IPS-18c (cell line): Measurements from ENCODE around the gene DDX49.
"Not testable (repeated sequence)": the region's sequence is repeated elsewhere in the genome, so short reads cannot be mapped to it uniquely, and the experiment has no call there.

Experiments
- H3K4me3 ChIP-seq: 2 replicates; pipeline ENCODE4 v1.7.0; 2013; ENCODE audit warnings: low read depth, mild to moderate bottlenecking, low read length, moderate library complexity; ENCODE audit not compliant: insufficient read depth
- H3K9me3 ChIP-seq: one replicate; pipeline ENCODE4 v1.6.1; 2013; ENCODE audit warnings: mild to moderate bottlenecking, low read length, moderate library complexity; ENCODE audit not compliant: control insufficient read depth, insufficient read depth

DDX49 gene

DNA sequence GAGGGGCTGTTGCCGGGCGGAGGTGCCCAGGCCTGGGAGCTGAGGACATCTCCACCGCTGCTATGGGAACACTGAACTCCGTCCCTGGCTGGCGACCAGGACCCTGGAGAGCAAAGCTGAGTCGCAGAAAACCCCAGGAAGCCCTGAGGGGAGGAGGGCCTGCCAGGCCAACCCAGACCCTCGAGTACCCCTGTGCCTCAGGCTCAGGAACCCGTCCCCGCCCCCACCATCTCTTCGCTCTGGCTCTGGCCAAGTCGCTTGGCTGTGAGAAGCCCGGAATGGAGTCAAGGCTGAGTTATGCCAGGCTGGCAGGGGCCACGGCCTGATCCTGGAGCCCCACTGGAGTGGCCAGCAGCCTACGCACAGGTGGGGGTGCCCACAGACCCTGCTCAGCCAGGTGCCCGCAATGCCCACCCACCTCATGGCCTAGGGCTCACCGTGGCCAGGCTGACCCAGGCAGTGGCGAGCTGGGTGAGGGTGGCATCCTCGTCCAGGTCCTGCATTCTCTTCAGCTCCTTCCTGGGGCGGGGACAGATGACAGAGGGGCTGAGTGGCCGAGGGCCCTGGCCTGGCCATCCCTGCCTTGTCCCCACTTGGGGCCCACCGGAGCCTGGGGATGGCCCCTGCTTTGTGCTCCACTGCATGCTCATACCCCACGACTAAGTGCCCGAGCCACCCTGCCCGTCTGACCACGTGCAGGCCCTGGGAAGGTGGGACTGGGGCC is 15.0 kb upstream of the DDX49 start:
- Histone ChIP-seq H3K9me3 (peaks cover 2% of the 10 kb centered on the region), H3K4me3 (no peak overlapping the region)

GRCh38 chr19:18905058-18905456 is 14.5 kb upstream of the DDX49 start:
- peaks cover 2% of the 10 kb centered on the region for H3K9me3 ChIP-seq
- H3K4me3 ChIP-seq: no peak overlapping the region

GRCh38 chr19:18905513-18906236 is 13.8 kb upstream of the DDX49 start:
- Histone ChIP-seq H3K4me3 (no peak overlapping the region), H3K9me3 (peaks cover 2% of the 10 kb centered on the region)

- no peaks in the 10 kb centered on the region for H3K9me3 ChIP-seq
- H3K4me3 ChIP-seq: no peak overlapping the region
These were observed 12.7 kb upstream of the DDX49 start for GRCh38 chr19:18906605-18907519.

- Histone ChIP-seq H3K9me3 (no peaks in the 10 kb centered on the region), H3K4me3 (no peak overlapping the region)
These were observed 10.4 kb upstream of the DDX49 start for GRCh38 chr19:18908917-18909619.

- no peak overlapping the region for H3K4me3 ChIP-seq
- no peaks in the 10 kb centered on the region for H3K9me3 ChIP-seq
These were observed 9.5 kb upstream of the DDX49 start for GRCh38 chr19:18910010-18910409.

DNA sequence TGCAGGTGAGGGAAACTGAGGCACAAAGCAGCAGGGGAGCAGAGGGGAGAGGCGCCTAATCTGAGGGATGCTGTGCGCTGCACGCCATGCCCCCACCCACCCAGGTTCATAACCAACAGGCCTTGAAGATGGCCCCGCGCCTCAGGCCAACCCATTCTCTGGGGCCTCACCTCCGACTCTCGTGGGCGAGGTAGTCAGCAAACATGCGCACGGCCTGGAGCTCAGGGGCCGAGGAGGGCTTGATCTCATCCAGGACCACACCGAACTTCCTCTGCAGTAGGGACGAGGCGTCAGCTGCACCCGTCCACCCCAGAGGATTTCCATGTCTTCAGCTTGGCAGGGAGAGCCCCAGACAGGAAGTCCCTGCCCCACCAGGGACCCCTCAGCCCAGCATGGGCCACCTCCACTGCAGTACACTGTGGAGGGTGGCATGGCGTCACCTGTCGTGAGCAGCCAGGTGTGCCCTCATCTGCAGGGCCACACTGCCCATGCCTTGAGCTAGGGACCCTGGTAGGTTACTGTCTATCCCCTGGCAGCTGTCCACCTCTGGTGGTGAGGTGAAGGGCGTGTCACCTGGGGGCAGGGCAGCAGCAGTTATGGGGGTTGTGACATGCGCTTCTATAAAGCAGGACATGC is 8.6 kb upstream of the DDX49 start:
- Histone ChIP-seq H3K4me3 (no peak overlapping the region), H3K9me3 (no peaks in the 10 kb centered on the region)

GRCh38 chr19:18912933-18913332 is 6.6 kb upstream of the DDX49 start:
- H3K4me3 ChIP-seq: no peak overlapping the region

GRCh38 chr19:18913466-18913865 is 6.0 kb upstream of the DDX49 start:
- no peak overlapping the region for H3K4me3 ChIP-seq
- peaks cover 2% of the 10 kb centered on the region for H3K9me3 ChIP-seq

More at GRCh38 chr19:18912933-18913332, 6.6 kb upstream of the DDX49 start:
- peaks cover 2% of the 10 kb centered on the region for H3K9me3 ChIP-seq

- Histone ChIP-seq H3K9me3 (peaks cover 2% of the 10 kb centered on the region), H3K4me3 (no peak overlapping the region)
These were observed 3.9 kb upstream of the DDX49 start for GRCh38 chr19:18915639-18916038.

- H3K4me3 ChIP-seq, H3K9me3 ChIP-seq: not testable (repeated sequence)
These were observed 1.9 kb upstream of the DDX49 start for GRCh38 chr19:18917593-18917992.

GRCh38 chr19:18919900-18920214 is 342 bp downstream of the DDX49 start:
- Histone ChIP-seq H3K4me3 (peak overlapping the region; percentile 83), H3K9me3 (peaks cover 2% of the 10 kb centered on the region)

DNA sequence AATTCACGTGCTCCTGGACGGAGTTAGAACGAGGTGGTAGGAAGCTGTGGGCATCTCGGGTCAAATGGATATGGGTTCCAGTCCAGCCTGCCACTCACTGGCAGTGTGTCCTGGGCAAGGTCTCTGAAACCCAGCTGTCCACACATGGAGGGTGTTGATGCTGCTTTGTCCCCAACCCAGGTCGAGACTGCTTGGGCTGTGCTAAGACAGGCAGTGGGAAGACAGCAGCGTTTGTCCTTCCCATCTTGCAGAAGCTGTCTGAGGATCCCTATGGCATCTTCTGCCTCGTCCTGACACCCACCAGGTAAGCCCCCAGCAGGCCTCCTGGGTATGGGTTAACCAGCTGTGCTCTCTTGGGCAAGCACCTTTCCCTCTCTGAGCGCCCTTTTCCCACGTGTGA is 885 bp downstream of the DDX49 start:
- H3K9me3 ChIP-seq: peaks cover 2% of the 10 kb centered on the region
- peak overlapping the region; percentile 83 for H3K4me3 ChIP-seq

- Histone ChIP-seq H3K4me3 (no peak overlapping the region), H3K9me3 (peaks cover 2% of the 10 kb centered on the region)
These were observed 2.1 kb downstream of the DDX49 start for GRCh38 chr19:18921593-18921992.

DNA sequence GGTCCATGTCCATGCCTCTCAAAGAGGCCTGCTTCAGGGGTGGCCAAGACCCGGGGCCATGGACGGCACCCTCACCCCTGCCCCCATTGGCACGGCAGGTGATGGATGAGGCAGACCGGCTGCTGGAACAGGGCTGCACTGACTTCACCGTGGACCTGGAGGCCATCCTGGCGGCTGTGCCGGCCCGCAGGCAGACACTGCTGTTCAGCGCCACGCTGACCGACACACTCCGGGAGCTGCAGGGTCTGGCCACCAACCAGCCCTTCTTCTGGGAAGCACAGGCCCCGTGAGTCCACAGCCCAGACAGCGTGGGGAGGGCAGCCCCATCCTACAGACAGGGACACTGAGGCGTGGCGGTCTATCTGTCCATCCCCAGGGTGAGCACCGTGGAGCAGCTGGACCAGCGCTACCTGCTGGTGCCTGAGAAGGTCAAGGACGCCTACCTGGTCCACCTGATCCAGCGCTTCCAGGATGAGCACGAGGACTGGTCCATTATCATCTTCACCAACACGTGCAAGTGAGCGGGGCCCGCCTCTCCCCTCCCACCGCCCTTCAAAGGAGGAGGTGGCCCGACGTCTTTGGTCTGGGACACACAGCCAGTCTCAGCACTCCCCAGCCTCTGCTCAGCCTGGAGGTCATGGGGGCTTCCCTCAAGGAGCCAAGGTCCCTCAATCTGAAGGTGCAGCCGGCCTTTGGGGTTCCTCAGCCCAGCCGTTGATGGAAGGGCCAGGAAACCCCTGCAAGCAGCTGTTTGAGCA is 2.9 kb downstream of the DDX49 start:
- H3K4me3 ChIP-seq: no peak overlapping the region
- H3K9me3 ChIP-seq: peaks cover 2% of the 10 kb centered on the region

DNA sequence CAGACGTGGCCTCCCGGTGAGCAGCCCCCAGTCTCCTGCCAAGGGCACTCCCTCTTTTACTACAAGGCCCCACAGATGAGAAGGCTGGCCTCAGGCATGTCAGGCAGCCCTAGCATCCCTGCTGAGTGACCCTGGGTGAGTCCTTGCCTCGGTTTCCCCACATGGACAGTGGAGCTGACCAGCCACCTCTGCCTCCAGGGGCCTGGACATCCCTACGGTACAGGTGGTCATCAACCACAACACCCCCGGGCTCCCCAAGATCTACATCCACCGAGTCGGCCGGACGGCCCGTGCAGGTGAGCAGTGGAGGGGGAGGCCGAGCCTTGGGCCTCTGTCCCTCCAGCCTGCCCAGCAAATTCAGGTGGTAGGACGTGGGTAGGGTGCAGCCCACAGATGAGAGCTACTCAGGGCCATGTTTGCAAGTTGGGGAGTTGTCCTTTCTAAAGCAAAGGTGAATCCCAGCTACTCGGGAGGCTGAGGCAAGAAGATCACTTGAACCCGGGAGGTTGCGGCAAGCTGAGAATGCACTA is 5.2 kb downstream of the DDX49 start:
- Histone ChIP-seq H3K4me3 (no peak overlapping the region), H3K9me3 (no peaks in the 10 kb centered on the region)
